Measurements from ENCODE around the gene MIOX.

DNA sequence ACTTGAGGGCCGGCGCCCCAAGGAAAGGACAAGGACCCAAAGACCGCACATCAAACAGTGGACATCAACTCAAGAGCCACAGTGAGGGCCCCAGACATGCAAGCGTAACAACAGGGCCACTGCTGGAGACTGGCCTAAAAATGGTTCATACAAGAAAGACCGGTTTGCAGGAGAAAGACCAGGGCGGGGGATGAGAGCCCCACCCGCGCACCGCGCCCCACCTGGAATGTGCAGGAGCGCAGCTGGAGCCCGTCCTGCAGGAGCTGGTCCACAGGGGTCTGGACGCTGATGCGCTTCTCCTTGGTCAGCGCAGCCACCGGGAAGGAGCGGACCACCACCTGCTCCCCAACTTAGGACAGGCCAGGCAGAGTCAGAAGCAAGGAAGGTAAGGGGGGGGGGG is 25.7 kb upstream of the MIOX start:
- TF ChIP-seq, protein P1, sequence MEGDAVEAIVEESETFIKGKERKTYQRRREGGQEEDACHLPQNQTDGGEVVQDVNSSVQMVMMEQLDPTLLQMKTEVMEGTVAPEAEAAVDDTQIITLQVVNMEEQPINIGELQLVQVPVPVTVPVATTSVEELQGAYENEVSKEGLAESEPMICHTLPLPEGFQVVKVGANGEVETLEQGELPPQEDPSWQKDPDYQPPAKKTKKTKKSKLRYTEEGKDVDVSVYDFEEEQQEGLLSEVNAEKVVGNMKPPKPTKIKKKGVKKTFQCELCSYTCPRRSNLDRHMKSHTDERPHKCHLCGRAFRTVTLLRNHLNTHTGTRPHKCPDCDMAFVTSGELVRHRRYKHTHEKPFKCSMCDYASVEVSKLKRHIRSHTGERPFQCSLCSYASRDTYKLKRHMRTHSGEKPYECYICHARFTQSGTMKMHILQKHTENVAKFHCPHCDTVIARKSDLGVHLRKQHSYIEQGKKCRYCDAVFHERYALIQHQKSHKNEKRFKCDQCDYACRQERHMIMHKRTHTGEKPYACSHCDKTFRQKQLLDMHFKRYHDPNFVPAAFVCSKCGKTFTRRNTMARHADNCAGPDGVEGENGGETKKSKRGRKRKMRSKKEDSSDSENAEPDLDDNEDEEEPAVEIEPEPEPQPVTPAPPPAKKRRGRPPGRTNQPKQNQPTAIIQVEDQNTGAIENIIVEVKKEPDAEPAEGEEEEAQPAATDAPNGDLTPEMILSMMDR (IDR thresholded peaks at IDR 0.05 in 8 of 11, conservative IDR thresholded peaks at IDR 0.05 in 3 of 11) = no peak
- TF ChIP-seq POLR2A (IDR thresholded peaks at IDR 0.05) (no peak), POLR2AphosphoS5 (IDR thresholded peaks at IDR 0.05) (no peak)
